LNCAP (cell line): ENCODE results near the gene TWSG1.

ENCODE experiments used
- CTCF ChIP-seq: fragments of 450-650 bp; IDR thresholded peaks from 2 replicates; pipeline ENCODE4 v1.5.1; 2017; ENCODE audit warnings: mild to moderate bottlenecking

The TWSG1 gene

GRCh38 chr18:9366126-9366714 lies 31.6 kb downstream of the TWSG1 start:
- peak; percentile 74 for TF ChIP-seq CTCF

- no peak for TF ChIP-seq CTCF
These were observed 44.5 kb downstream of the TWSG1 start for GRCh38 chr18:9379118-9379517.

GRCh38 chr18:9380101-9380500 lies 45.5 kb downstream of the TWSG1 start:
- TF ChIP-seq CTCF: no peak

GRCh38 chr18:9380621-9381395 lies 46.2 kb downstream of the TWSG1 start:
- no peak for TF ChIP-seq CTCF

- no peak for TF ChIP-seq CTCF
These were observed 52.3 kb downstream of the TWSG1 start for GRCh38 chr18:9386879-9387278.

- TF ChIP-seq CTCF: no peak
These were observed 53.3 kb downstream of the TWSG1 start for GRCh38 chr18:9387891-9388290.

- TF ChIP-seq CTCF: no peak
These were observed 55.1 kb downstream of the TWSG1 start for GRCh38 chr18:9389706-9390105.
